Stimulated activated CD8-positive, alpha-beta memory T cell treated with anti-CD3 and anti-CD28 coated beads, Interleukin-12 subunit alpha, Interleukin-12 subunit beta, amount 100 ng/mL, for 4 hours (primary cell): ENCODE data around the gene DNAH8.
"Not testable (repeated sequence)": the region's sequence is repeated elsewhere in the genome, so short reads cannot be mapped to it uniquely, and the experiment has no call there.

ENCODE experiments used
- DNase-seq: peaks from one replicate; pipeline ENCODE4 v3.0.0-alpha.2; 2020; ENCODE audit warnings: low read depth

Gene DNAH8

DNA sequence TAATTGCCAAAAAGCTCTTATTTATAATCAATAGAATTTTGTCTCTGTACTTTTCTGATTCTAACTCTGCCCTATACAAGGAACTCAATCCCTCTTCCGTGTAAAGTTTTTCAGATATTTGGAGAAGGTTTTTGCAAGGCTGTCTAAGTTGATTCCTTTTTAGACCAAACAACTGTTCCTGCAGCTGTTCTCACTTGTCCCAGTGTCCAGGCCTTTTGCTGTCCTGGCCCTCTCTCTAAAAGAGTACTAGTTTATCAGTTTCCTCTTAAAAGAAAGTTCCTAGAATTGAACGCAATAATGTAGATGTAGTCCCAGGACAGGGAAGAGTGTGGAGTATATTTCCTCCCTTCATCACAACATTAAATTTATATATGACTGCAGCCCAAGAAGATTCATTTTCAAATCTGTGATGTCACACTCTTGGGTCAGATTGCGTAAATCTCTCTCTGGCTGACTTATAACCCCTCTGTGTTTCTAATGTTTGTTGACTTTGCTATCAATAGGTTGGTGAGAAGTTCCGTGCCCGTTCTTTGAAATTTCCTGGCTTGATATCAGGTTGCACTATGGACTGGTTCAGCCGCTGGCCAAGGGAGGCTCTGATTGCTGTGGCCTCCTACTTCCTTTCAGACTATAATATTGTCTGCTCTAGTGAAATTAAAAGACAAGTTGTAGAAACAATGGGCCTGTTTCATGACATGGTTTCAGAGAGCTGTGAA, 194.1 kb downstream of the DNAH8 start:
- no peak for DNase-seq

DNA sequence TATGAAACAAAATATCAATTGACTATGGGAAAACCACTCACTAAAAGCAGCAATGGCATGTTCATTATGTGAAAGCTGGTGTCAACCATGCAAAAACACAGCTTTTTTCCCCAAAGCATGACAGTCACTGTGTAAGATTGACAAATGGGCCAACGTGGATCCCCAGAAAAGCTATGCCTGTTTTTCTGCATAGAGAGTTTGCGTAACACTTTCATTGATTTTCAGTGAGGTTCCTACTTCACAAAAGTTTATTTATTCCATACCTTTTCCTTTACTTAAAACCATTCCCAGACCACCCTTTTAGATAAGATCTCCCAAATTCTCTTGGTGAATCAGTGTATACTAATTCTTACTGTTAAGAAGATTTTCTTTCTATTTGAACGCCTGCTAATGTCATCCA, 195.1 kb downstream of the DNAH8 start:
- no peak for DNase-seq

DNA sequence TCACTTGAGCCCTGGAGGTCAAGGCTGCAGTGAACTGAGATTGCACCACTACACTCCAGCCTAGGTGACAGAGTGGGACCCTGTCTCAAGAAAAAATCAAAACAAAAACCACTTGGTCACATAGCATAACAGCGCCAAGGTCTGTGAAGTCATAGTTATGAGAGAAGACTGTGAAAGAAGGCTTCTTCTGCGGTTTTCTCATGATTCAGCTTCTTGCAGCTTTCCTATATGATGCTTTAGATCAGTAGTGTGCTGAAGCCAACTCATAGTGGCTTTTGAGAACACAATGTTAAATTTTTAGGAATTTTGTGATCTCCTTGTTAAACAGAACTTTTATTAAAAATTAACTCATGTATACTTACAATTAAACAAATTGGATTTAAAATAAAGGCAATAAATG, 197.3 kb downstream of the DNAH8 start:
- no peak for DNase-seq

DNA sequence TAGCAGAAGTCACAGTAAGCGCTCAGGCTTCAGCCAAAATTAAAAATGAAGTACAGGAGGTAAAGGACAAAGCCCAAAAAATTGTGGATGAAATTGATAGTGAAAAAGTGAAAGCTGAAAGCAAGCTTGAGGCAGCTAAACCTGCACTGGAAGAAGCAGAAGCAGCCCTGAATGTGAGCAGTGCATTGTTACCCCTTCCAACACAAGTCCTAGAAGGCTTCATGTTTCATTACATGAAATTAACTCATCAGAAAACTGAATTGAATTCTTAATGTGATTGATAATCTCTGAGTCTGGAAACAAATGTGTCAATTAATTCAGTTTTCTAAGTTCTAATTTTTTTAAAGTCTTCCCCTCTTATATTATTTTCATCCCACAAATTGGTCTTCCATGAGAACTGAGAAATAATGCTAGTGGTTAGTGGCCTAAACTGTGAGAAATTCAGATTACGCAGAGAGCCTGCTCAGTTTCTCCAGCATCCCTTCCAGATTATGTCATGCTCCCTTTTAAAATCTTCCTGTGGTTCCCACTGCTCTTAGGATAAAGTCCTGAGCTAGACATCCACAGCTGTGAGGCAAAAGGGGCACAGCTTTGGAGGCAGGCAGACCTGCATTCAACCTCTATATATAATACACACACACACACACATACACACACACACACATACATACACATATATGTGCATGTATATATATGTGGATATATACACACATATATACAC, 200.3 kb downstream of the DNAH8 start:
- DNase-seq, result no peak

DNA sequence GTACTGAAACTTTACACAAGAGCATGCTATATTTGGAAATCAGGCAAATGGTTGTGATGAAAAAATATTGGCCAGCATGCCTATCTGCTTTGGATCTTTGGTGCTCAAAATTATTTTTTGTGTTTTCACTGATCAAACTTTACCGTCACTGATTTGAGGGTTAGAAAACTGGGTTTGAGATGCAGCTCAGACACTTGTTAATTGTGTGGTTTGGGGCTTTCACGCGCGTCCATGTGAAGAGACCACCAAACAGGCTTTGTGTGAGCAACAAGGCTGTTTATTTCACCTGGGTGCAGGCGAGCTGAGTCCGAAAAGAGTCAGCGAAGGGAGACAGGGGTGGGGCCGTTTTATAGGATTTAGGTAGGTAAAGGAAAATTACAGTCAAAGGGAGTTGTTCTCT, 206.4 kb downstream of the DNAH8 start:
- DNase-seq, result not testable (repeated sequence)

DNA sequence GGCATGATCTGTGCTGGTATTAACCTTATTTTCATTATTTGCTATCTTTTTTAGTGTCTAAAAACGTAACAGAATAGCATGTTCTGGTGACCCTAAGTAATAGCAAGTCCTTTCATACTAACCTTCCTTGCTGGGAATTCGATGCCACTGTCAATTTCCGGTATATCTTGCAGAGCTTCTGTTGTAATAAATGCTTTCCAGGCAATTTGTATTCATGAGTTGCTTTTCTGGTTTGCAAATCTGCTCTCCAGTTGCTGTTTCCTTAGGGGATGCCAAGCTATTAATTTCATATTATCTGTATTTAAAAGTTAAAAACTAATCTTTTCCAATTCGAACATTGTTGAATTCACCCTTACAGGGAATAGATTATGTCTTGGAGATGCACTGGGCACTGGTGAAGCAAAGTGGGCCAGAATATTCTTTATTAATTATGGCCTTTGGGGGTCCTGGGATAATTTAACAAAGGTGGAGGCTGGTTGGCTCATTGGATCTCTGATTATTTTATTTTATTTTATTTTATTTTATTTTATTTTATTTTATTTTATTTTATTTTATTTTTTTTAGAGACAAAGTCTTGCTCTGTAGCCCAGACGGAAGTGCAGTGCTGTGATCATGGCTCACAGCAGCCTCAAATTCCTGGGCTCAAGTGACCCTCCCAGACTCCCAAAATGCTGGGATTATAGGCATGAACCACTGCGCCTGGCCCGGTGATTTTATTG, 209.8 kb downstream of the DNAH8 start:
- DNase-seq, result no peak

DNA sequence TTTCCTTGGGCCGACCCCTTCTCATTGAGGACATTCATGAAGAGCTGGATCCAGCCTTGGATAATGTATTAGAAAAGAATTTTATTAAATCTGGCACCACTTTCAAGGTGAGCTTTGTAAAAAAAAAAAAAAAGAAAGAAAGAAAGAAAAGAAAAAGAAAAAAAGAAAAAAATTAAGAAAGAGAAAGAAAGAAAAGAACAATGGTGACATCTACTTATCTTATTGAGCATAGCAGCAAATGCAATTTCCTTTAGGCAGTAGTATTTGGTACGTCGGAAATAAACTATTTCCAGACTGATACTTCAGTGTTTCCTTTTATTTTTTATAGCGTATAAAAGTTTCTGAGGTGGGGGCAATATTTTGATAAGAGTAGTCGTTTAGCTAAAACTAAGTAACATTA, 214.4 kb downstream of the DNAH8 start:
- no peak for DNase-seq

DNA sequence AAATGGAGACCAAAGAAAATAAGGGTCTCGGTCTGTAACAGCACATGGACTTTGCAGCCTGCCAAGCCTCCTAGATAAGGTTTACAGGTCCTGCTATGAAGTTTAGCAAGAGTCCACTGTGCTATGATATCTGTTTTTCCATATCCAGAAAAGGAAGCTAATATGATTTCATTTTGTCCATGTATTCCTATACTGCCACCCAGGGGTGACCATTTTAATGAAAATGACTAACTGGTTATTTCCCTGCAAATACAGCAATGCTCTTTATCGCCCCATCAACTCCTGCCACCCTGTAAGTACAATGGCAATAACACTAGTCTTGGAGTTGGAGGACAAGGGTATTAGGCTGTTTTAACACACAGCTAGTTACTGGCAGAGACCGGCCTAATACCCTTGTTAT, 218.3 kb downstream of the DNAH8 start:
- no peak for DNase-seq

DNA sequence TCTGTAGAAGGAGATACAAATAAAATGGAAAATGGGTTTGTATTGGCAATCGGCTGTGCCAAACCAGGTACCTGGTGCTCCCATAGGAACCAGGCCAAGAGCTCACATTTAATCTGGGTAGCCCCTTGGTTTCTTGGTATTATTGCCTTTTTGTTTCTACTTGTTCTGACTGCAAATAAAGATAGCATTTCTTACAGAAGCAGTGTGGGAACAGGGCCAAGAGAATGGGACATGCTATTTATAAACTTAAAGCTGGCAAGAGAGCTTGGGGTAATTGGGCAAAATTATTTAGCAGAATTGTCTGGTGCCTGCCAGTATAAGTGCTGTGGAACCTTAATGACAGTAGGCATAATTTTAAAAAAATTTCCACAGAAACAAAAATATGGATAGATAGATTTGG, 219.9 kb downstream of the DNAH8 start:
- DNase-seq, result no peak

DNA sequence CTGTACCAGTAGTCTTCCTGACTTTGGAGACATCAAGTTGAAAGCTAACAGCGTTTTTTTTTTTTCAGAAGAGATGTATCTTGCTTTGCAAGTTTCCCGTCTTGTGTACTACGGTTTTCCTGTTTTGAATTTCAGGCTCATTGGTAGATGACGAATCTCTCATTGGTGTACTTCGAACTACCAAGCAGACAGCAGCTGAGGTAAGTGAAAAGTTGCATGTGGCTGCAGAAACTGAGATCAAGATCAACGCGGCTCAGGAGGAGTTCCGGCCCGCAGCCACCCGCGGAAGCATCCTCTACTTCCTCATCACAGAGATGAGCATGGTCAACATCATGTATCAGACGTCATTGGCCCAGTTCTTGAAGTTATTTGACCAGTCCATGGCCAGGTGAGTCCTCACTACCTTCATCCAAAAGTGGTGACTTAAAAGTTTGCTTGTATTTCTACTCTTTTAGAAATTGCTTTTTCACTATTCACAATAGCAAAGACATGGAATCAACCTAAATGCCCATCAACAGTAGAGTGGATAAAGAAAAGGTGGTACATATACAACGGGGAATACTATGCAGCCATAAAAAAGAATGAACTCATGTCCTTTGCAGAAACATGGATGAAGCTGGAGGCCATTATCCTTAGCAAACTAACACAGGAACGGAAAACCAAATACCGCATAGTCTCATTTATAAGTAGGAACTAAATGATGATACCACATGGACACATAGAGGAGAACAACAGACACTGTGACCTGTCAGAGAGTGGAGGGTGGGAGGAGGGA, 222.9 kb downstream of the DNAH8 start:
- no peak for DNase-seq

DNA sequence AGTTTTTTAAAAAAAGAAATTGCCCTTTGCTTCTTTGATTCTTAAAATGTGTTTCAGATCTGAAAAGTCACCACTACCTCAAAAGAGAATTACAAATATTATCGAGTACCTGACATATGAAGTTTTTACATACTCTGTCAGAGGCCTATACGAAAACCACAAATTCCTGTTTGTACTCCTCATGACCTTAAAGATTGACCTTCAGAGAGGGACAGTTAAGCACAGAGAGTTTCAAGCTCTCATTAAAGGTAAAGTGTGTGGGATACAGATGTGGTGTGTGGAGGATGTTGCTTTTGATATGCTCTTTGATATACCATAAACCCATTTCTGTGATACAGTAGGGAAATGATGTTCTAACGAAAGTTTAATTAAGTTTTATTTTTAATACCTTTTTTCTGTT, 223.6 kb downstream of the DNAH8 start:
- no peak for DNase-seq

DNA sequence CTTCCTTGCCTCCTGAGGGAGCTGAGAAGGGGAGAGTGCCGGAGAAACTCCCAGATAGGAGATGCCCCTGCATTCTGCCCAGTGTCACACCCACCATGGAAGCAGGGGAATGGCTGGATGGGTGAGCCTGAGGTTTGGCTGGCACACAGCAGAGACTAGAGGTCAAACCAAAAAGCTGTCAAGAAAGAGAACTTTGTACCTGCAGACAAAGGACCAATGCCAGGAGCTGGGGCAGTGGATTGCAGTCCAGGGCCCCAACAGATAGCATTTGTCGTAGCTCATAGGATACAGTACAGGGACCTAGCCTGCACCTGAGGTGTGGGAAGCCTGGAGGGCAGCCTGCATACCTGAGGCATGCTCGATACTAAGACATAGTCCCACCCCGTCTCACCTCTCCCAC, 227.3 kb downstream of the DNAH8 start:
- no peak for DNase-seq

DNA sequence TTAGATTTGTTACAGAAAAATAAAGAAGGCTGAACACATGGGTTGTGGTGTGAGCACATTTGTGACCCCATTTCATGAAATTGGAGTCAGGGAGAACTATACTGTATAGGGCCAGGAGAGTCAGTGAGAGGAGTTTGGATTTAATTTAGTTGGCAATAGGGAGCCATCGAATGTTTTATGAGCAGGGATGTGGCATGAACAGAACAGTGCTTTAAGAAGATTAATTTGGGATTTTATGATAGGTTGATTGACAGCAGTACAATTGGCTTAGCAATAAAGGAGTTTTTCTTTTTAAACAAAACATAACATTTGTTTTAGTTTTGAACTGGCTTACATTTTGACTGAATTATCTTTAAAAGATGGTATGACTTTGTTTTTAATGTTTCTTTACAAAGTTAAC, 227.9 kb downstream of the DNAH8 start:
- no peak for DNase-seq

DNA sequence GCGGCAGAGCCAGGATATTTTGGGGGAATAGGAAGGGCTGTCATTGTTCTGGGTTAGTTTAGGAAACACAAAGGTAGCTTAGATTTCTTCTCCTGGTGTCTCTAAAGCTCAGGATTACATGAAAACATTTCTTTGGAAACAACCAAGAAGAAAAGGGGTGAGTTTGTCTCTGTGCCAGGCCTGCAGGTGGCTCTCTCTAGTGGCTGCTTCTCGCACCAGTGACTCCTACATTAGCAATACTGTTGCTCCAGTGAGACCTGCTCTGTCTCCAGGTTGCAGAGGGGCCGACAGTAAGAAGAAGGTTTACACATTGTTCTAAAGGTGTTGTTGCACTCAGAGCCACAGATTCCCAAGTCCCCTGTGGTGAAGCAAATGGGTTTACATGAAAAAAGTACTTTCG, 228.9 kb downstream of the DNAH8 start:
- no peak for DNase-seq

DNA sequence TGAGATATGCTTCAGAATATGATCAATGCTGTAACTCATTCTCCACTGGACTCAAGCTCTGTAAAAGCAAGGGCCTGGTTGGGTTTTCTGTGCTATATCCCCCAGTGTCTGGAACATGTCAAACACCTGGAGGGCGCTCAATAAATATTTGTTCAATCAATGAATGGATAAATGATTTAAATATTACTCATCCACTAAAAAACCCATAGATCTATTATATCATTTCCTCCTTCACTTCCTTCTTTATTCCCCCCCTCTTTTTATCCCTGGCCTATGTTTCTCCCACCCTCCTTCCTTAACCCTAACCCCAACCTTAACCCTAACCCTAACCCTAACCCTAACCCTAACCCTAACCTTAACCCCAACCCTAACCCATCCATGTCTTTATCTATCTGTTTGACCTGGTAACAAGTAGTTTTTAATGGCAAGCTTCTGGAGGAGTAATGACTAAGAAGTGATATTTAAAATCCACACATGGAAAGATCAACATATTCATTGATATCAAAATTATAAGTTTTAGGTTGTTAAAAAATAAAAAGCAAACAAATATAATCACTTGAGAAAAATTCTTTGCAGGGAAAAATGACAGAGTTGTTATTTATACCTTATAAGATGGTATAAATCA, 229.7 kb downstream of the DNAH8 start:
- DNase-seq, result no peak

DNA sequence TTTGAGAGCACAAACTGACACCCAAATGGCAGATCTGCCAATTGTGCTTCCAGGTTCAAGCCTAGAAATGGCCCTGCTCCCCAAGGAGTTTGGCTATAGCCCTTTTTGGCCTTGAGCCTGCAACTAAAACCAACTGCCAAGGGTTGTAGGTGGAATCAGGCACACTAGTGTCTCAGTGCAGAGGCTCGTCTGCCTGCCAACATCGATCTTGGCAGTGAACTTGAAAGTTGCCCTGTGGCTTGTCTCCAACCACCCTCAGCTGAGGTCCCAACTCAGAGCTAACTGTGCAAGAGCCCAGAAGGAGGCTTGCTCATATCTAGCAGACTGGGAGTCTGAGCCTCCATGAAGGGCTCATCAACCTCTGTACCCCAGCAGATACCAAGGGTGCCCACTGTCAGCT, 240.8 kb downstream of the DNAH8 start:
- DNase-seq, result no peak

DNA sequence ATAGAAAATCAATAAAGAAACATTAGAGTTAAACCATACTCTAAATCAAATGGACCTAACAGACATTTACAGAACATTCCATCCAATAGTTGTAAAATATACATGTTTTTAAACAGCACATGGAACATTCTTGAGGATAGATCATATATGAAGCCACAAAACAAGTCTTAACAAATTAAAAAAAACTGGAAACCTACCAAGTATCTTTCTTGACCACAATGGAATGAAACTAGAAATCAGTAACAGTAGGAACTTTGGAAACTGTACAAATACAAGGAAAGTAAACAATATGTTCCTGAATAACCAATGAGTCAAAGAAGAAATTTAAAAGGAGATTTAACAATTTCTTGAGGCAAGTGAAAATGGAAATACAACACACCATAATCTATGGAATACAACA, 242.3 kb downstream of the DNAH8 start:
- DNase-seq, result no peak

DNA sequence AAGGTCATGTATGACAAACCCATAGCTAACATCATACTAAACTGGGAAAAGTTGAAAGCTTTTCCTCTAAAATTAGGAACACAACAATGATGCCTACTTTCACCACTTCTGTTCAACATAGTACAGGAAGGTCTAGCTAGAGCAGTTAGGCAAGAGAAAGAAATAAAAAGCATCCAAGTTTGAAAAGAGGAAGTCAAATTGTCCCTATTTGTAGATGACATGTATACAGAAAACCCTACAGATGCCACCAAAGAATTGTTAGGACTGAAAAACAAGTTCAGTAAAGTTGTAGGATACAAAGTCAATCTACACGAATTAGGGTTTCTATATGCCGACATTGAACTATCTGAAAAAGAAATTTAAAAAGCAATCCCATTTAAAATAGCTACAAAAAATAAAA, 244.0 kb downstream of the DNAH8 start:
- no peak for DNase-seq

DNA sequence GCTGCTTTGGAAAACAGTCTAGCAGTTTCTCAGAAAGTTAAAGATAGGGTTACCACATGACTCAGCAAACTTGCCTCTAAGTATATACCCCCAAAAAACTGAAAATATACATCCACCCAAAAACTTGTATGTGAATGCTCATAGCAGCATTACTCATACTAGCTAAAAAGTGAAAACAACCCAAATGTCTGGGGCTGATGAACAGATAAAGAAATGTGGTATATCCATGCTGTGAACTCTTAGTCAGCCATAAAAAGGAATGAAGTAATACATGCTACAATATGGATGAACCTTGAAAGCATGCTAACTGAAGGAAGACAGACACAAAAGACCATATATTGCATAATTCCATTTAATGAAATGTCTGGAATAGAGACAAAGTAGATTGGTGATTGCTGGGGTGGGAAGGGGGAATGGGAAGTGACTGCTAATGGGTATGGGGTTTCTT, 253.6 kb downstream of the DNAH8 start:
- DNase-seq, result no peak

DNA sequence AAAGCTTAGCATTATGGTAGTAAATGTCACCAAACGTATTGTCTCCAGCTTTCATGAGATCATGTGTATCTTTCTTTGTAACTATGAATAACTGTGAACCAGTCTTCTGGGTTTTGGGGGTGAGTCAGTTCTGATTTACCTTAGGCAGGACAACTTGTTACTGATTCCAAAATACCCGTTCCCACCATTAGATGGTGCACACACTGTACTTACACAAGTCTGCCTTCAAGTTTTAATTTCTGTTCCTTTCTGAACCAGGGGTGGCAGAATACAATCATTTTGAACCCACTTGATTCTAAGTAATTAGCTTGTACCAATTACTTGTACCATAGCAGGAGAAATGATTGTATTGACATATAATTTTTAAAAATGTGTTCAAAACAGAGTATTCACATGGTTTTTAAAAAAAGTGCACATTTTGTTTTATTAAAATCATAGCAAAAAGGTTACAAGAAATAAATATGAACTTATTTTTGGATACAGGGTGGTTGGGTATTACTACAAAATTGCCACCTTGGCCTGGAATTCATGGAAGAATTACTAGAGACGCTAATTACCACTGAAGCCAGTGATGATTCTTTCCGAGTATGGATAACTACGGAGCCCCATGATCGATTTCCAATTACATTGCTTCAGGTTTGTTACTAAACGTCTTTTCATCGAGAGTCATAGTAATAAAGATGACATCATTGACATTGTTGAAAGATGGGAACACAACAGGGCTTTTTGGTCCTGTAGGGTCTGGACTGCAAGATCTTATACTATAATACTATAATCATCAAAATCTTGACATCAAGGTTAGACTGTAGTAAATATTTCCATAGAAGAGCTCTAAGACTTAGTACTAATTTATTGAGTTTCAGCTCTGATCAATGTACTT, 258.3 kb downstream of the DNAH8 start:
- no peak for DNase-seq
